ENCODE measurements around the gene PILRA. TPM values are rescaled to one million over a fixed set of nuclear protein-coding genes. Genes with fewer than 3 reads are reported as not detected.

The PILRA gene
- total RNA-seq, 1 donor from 2014 or later = 8.3 TPM

- intact Hi-C loops (cut with DNase I) = no loop called here
- no peaks in the 10 kb centered on the region for H3K4me1 ChIP-seq
- no peaks in the 10 kb centered on the region for H3K27me3 ChIP-seq
- no peak overlapping the region for H3K4me3 ChIP-seq
- no peak for DNase-seq (ENCODE audit: extremely low spot score in 2 of 2)
- TF ChIP-seq CTCF (IDR thresholded peaks at IDR 0.05) = no peak
- TF ChIP-seq POLR2A (IDR thresholded peaks at IDR 0.05) = no peak
- TF ChIP-seq POLR2AphosphoS5 (IDR thresholded peaks at IDR 0.05; ENCODE audit: insufficient read depth in 1 of 2, low read depth in 1 of 2) = no peak
- H3K27ac ChIP-seq = no peak overlapping the region
- no peaks in the 10 kb centered on the region for H3K9me3 ChIP-seq
- H3K36me3 ChIP-seq = no peaks in the 10 kb centered on the region
These were observed 16.3 kb downstream of the PILRA start for GRCh38 chr7:100389437-100390088.

- H3K9me3 ChIP-seq = no peaks in the 10 kb centered on the region
- intact Hi-C loops (cut with DNase I) = no loop called here
- H3K27me3 ChIP-seq = no peaks in the 10 kb centered on the region
- DNase-seq (ENCODE audit: extremely low spot score in 2 of 2) = no peak
- TF ChIP-seq POLR2A (IDR thresholded peaks at IDR 0.05) = no peak
- TF ChIP-seq POLR2AphosphoS5 (IDR thresholded peaks at IDR 0.05; ENCODE audit: insufficient read depth in 1 of 2, low read depth in 1 of 2) = no peak
- TF ChIP-seq CTCF (IDR thresholded peaks at IDR 0.05) = no peak
- H3K36me3 ChIP-seq = no peaks in the 10 kb centered on the region
- H3K4me1 ChIP-seq = no peaks in the 10 kb centered on the region
- H3K27ac ChIP-seq = no peak overlapping the region
- H3K4me3 ChIP-seq = no peak overlapping the region
These were observed 17.2 kb downstream of the PILRA start for GRCh38 chr7:100390286-100391009.

- Histone ChIP-seq H3K4me1 (no peaks in the 10 kb centered on the region), H3K27ac (no peak overlapping the region), H3K4me3 (no peak overlapping the region), H3K27me3 (no peaks in the 10 kb centered on the region), H3K36me3 (no peaks in the 10 kb centered on the region), H3K9me3 (no peaks in the 10 kb centered on the region)
- no peak for DNase-seq (ENCODE audit: extremely low spot score in 2 of 2)
- intact Hi-C loops (cut with DNase I) = no loop called here
- no peak for TF ChIP-seq POLR2A (IDR thresholded peaks at IDR 0.05)
- no peak for TF ChIP-seq POLR2AphosphoS5 (IDR thresholded peaks at IDR 0.05; ENCODE audit: insufficient read depth in 1 of 2, low read depth in 1 of 2)
These were observed 20.1 kb downstream of the PILRA start for GRCh38 chr7:100393233-100393905.

GRCh38 chr7:100394077-100394476, 20.8 kb downstream of the PILRA start:
- H3K4me1 ChIP-seq = no peaks in the 10 kb centered on the region
- TF ChIP-seq CTCF (IDR thresholded peaks at IDR 0.05) (no peak), POLR2A (IDR thresholded peaks at IDR 0.05) (no peak), POLR2AphosphoS5 (IDR thresholded peaks at IDR 0.05; ENCODE audit: insufficient read depth in 1 of 2, low read depth in 1 of 2) (no peak)
- no peaks in the 10 kb centered on the region for H3K36me3 ChIP-seq
- DNase-seq (ENCODE audit: extremely low spot score in 2 of 2) = no peak
- no peak overlapping the region for H3K4me3 ChIP-seq
- H3K27me3 ChIP-seq = no peaks in the 10 kb centered on the region
- intact Hi-C loops (cut with DNase I) = no loop called here
- no peak overlapping the region for H3K27ac ChIP-seq
- no peaks in the 10 kb centered on the region for H3K9me3 ChIP-seq

GRCh38 chr7:100396421-100396982, 23.2 kb downstream of the PILRA start:
- Histone ChIP-seq H3K4me3 (no peak overlapping the region), H3K4me1 (no peaks in the 10 kb centered on the region), H3K27ac (no peak overlapping the region), H3K27me3 (no peaks in the 10 kb centered on the region), H3K36me3 (no peaks in the 10 kb centered on the region), H3K9me3 (no peaks in the 10 kb centered on the region)
- TF ChIP-seq CTCF (IDR thresholded peaks at IDR 0.05) (no peak), POLR2A (IDR thresholded peaks at IDR 0.05) (no peak), POLR2AphosphoS5 (IDR thresholded peaks at IDR 0.05; ENCODE audit: insufficient read depth in 1 of 2, low read depth in 1 of 2) (no peak)
- intact Hi-C loops (cut with DNase I) = no loop called here
- DNase-seq (ENCODE audit: extremely low spot score in 2 of 2) = no peak

Data from vagina (tissue), 2 donors.